ENCODE measurements around the gene FLAD1. TPM values are rescaled to one million over a fixed set of nuclear protein-coding genes. Genes with fewer than 3 reads are reported as not detected.

Gene FLAD1
- total RNA-seq, 1 experiment from 2014 or later: 82.4 TPM

- no peak overlapping the region for H3K27ac ChIP-seq (ENCODE audit: low read depth, low read length, poor library complexity, severe bottlenecking)
- intact Hi-C loops (cut with micrococcal nuclease; ENCODE audit: unreplicated experiment): no loop called here
- H3K9me3 ChIP-seq (ENCODE audit: low read depth, low read length, poor library complexity, severe bottlenecking): no peaks in the 10 kb centered on the region
- H3K4me3 ChIP-seq (ENCODE audit: low read depth, low read length, poor library complexity, severe bottlenecking): no peak overlapping the region
- H3K36me3 ChIP-seq (ENCODE audit: insufficient read depth, low read length, poor library complexity, severe bottlenecking): no peaks in the 10 kb centered on the region
- H3K4me1 ChIP-seq (ENCODE audit: insufficient read depth, low read length, poor library complexity, severe bottlenecking): no peaks in the 10 kb centered on the region
- DNase-seq (ENCODE audit: low spot score): no peak
- H3K27me3 ChIP-seq (replicated peaks; ENCODE audit: insufficient read depth, low read depth, low read length, poor library complexity): no peaks in the 10 kb centered on the region
- BruUV-seq (replicated peaks): no TSS peak
- ChIA-PET POLR2A (ENCODE audit: low non-redundant PET) (no interaction called here), CTCF (no interaction called here)
- TF ChIP-seq CTCF (conservative IDR thresholded peaks at IDR 0.05; ENCODE audit: low read depth, low read length) (no peak), EZH2 (IDR thresholded peaks at IDR 0.05; ENCODE audit: borderline replicate concordance, low read depth, low read length, poor library complexity, severe bottlenecking) (no peak)
These were observed 54.8 kb downstream of the FLAD1 start for GRCh38 chr1:155037851-155038441.

- Histone ChIP-seq H3K27ac (ENCODE audit: low read depth, low read length, poor library complexity, severe bottlenecking) (no peak overlapping the region), H3K9me3 (ENCODE audit: low read depth, low read length, poor library complexity, severe bottlenecking) (no peaks in the 10 kb centered on the region), H3K36me3 (ENCODE audit: insufficient read depth, low read length, poor library complexity, severe bottlenecking) (no peaks in the 10 kb centered on the region), H3K27me3 (replicated peaks; ENCODE audit: insufficient read depth, low read depth, low read length, poor library complexity) (no peaks in the 10 kb centered on the region), H3K4me3 (ENCODE audit: low read depth, low read length, poor library complexity, severe bottlenecking) (no peak overlapping the region), H3K4me1 (ENCODE audit: insufficient read depth, low read length, poor library complexity, severe bottlenecking) (no peaks in the 10 kb centered on the region)
- no TSS peak for BruUV-seq (replicated peaks)
- POLR2A ChIA-PET (ENCODE audit: low non-redundant PET): no interaction called here
- TF ChIP-seq CTCF (conservative IDR thresholded peaks at IDR 0.05; ENCODE audit: low read depth, low read length) (no peak), EZH2 (IDR thresholded peaks at IDR 0.05; ENCODE audit: borderline replicate concordance, low read depth, low read length, poor library complexity, severe bottlenecking) (no peak)
- intact Hi-C loops (cut with micrococcal nuclease; ENCODE audit: unreplicated experiment): no loop called here
- CTCF ChIA-PET: interaction anchor here (0.9 kb wide), 1 partner anchor 12 kb away, joined by 3 read pairs; the partner anchor contains the start of gene ADAM15
- DNase-seq (ENCODE audit: low spot score): no peak
These were observed 55.6 kb downstream of the FLAD1 start for GRCh38 chr1:155038602-155039307.

- Histone ChIP-seq H3K27me3 (replicated peaks; ENCODE audit: insufficient read depth, low read depth, low read length, poor library complexity) (no peaks in the 10 kb centered on the region), H3K4me1 (ENCODE audit: insufficient read depth, low read length, poor library complexity, severe bottlenecking) (no peaks in the 10 kb centered on the region), H3K36me3 (ENCODE audit: insufficient read depth, low read length, poor library complexity, severe bottlenecking) (no peaks in the 10 kb centered on the region), H3K4me3 (ENCODE audit: low read depth, low read length, poor library complexity, severe bottlenecking) (no peak overlapping the region), H3K27ac (ENCODE audit: low read depth, low read length, poor library complexity, severe bottlenecking) (no peak overlapping the region), H3K9me3 (ENCODE audit: low read depth, low read length, poor library complexity, severe bottlenecking) (no peaks in the 10 kb centered on the region)
- intact Hi-C loops (cut with micrococcal nuclease; ENCODE audit: unreplicated experiment): no loop called here
- no TSS peak for BruUV-seq (replicated peaks)
- DNase-seq (ENCODE audit: low spot score): no peak
- ChIA-PET CTCF (interaction anchor here (0.9 kb wide), 1 partner anchor 12 kb away, joined by 3 read pairs; the partner anchor contains the start of gene ADAM15), POLR2A (ENCODE audit: low non-redundant PET) (no interaction called here)
- TF ChIP-seq EZH2 (IDR thresholded peaks at IDR 0.05; ENCODE audit: borderline replicate concordance, low read depth, low read length, poor library complexity, severe bottlenecking) (no peak), CTCF (conservative IDR thresholded peaks at IDR 0.05; ENCODE audit: low read depth, low read length) (no peak)
These were observed 56.1 kb downstream of the FLAD1 start for GRCh38 chr1:155039308-155039669.
